ENCODE results near the gene N4BP2.

N4BP2 gene

GRCh38 chr4:40196724-40197281, 140.2 kb downstream of the N4BP2 start, which contains the start of gene RHOH:
Gene RHOH, plus strand, starts transcription at chr4:40197031. Its CDS starts 46,356 bp downstream, at chr4:40243387.
- Histone ChIP-seq H3K79me2 (ENCODE audit: insufficient read depth, low read depth) (peaks cover 18% of the 10 kb centered on the region; the same call in 1 of the 2 replicates), H3K27me3 (ENCODE audit: insufficient read depth, low read depth) (no peaks in the 10 kb centered on the region), H4K20me1 (ENCODE audit: insufficient read depth) (no peaks in the 10 kb centered on the region), H3K36me3 (ENCODE audit: insufficient read depth) (no peaks in the 10 kb centered on the region), H3K4me2 (peak within 1 kb of the TSS; percentile 57), H3K4me1 (ENCODE audit: low read depth, poor library complexity, severe bottlenecking) (peaks cover 29% of the 10 kb centered on the region), H3K27ac (peak within 1 kb of the TSS; percentile 49), H2AFZ (ENCODE audit: low read depth) (peak within 1 kb of the TSS; percentile 33; the same call in 1 of the 2 replicates), H3K9ac (peak within 1 kb of the TSS; percentile 42; the same call in 1 of the 2 replicates), H3K4me3 (IDR thresholded peaks at IDR 0.05; ENCODE audit: insufficient read depth, low read depth, low read length) (no peak within 1 kb of the TSS)
- TF ChIP-seq CTCF (conservative IDR thresholded peaks at IDR 0.05; ENCODE audit: low read depth, low read length): no peak

GRCh38 chr4:40197879-40198689, 141.4 kb downstream of the N4BP2 start:
- H3K79me2 ChIP-seq (ENCODE audit: insufficient read depth, low read depth): peaks cover 25% of the 10 kb centered on the region; the same call in 1 of the 2 replicates

GRCh38 chr4:40199179-40199670, 142.6 kb downstream of the N4BP2 start:
- peak overlapping the region; percentile 71 for H3K4me2 ChIP-seq
- peak overlapping the region; percentile 75; the same call in 1 of the 2 replicates for H3K27ac ChIP-seq
- no peak for TF ChIP-seq CTCF (conservative IDR thresholded peaks at IDR 0.05; ENCODE audit: low read depth, low read length)
- H3K4me3 ChIP-seq (IDR thresholded peaks at IDR 0.05; ENCODE audit: insufficient read depth, low read depth, low read length): no peak overlapping the region
- H4K20me1 ChIP-seq (ENCODE audit: insufficient read depth): no peaks in the 10 kb centered on the region
- peaks cover 25% of the 10 kb centered on the region; the same call in 1 of the 2 replicates for H3K79me2 ChIP-seq (ENCODE audit: insufficient read depth, low read depth)
- H3K36me3 ChIP-seq (ENCODE audit: insufficient read depth): no peaks in the 10 kb centered on the region
- H3K9ac ChIP-seq: peak overlapping the region; percentile 42; the same call in 1 of the 2 replicates
- H2AFZ ChIP-seq (ENCODE audit: low read depth): no peak overlapping the region
- peaks cover 38% of the 10 kb centered on the region for H3K4me1 ChIP-seq (ENCODE audit: low read depth, poor library complexity, severe bottlenecking)
- no peaks in the 10 kb centered on the region for H3K27me3 ChIP-seq (ENCODE audit: insufficient read depth, low read depth)

More at GRCh38 chr4:40197879-40198689, 141.4 kb downstream of the N4BP2 start:
- H4K20me1 ChIP-seq (ENCODE audit: insufficient read depth): no peaks in the 10 kb centered on the region
- H3K27me3 ChIP-seq (ENCODE audit: insufficient read depth, low read depth): no peaks in the 10 kb centered on the region
- H3K36me3 ChIP-seq (ENCODE audit: insufficient read depth): no peaks in the 10 kb centered on the region
- H3K4me1 ChIP-seq (ENCODE audit: low read depth, poor library complexity, severe bottlenecking): peaks cover 38% of the 10 kb centered on the region
- H3K9ac ChIP-seq: peak overlapping the region; percentile 42; the same call in 1 of the 2 replicates
- no peak overlapping the region for H3K4me3 ChIP-seq (IDR thresholded peaks at IDR 0.05; ENCODE audit: insufficient read depth, low read depth, low read length)
- H3K4me2 ChIP-seq: peak overlapping the region; percentile 71
- H2AFZ ChIP-seq (ENCODE audit: low read depth): 0 out of 2 replicates have a peak overlapping the region, but pooled peaks have one; percentile 10
- H3K27ac ChIP-seq: peak overlapping the region; percentile 49
- TF ChIP-seq CTCF (conservative IDR thresholded peaks at IDR 0.05; ENCODE audit: low read depth, low read length): no peak

- H3K9ac ChIP-seq: peak overlapping the region; percentile 53
- peak overlapping the region; percentile 75 for H3K27ac ChIP-seq
- peak overlapping the region; percentile 71 for H3K4me2 ChIP-seq
- H3K79me2 ChIP-seq (ENCODE audit: insufficient read depth, low read depth): peaks cover 25% of the 10 kb centered on the region; the same call in 1 of the 2 replicates
- peak overlapping the region; percentile 47; the same call in 1 of the 2 replicates for H2AFZ ChIP-seq (ENCODE audit: low read depth)
- no peaks in the 10 kb centered on the region for H4K20me1 ChIP-seq (ENCODE audit: insufficient read depth)
- TF ChIP-seq CTCF (conservative IDR thresholded peaks at IDR 0.05; ENCODE audit: low read depth, low read length): no peak
- no peaks in the 10 kb centered on the region for H3K27me3 ChIP-seq (ENCODE audit: insufficient read depth, low read depth)
- peak overlapping the region; percentile 64 for H3K4me3 ChIP-seq (IDR thresholded peaks at IDR 0.05; ENCODE audit: insufficient read depth, low read depth, low read length)
- H3K4me1 ChIP-seq (ENCODE audit: low read depth, poor library complexity, severe bottlenecking): peaks cover 38% of the 10 kb centered on the region
- no peaks in the 10 kb centered on the region for H3K36me3 ChIP-seq (ENCODE audit: insufficient read depth)
These were observed 143.6 kb downstream of the N4BP2 start for GRCh38 chr4:40199999-40200874.

Measured in KMS-11 (cell line).